OCI-LY3 (cell line): ENCODE results near the gene KRTAP19-6.

Experiments used
- EZH2phosphoT487 ChIP-seq: fragments of 200-600 bp; shearing (Covaris generic); IDR thresholded peaks from 2 replicates; pipeline ENCODE4 v1.6.1; 2018; ENCODE audit warnings: antibody characterized with exemption, mixed run types, low read depth
- TF ChIP-seq, protein P1 (sequence below): fragments of 200-600, 300-600 bp; sonication (generic); IDR thresholded peaks from 2 replicates; pipeline ENCODE4 v1.5.1; 2014; ENCODE audit warnings: antibody characterized with exemption, low read length, low read depth

- TF ChIP-seq, protein P1, sequence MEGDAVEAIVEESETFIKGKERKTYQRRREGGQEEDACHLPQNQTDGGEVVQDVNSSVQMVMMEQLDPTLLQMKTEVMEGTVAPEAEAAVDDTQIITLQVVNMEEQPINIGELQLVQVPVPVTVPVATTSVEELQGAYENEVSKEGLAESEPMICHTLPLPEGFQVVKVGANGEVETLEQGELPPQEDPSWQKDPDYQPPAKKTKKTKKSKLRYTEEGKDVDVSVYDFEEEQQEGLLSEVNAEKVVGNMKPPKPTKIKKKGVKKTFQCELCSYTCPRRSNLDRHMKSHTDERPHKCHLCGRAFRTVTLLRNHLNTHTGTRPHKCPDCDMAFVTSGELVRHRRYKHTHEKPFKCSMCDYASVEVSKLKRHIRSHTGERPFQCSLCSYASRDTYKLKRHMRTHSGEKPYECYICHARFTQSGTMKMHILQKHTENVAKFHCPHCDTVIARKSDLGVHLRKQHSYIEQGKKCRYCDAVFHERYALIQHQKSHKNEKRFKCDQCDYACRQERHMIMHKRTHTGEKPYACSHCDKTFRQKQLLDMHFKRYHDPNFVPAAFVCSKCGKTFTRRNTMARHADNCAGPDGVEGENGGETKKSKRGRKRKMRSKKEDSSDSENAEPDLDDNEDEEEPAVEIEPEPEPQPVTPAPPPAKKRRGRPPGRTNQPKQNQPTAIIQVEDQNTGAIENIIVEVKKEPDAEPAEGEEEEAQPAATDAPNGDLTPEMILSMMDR: no peak
- no peak for TF ChIP-seq EZH2phosphoT487
These were observed 11.1 kb upstream of the KRTAP19-6 start for GRCh38 chr21:30552782-30553181.
